Keratinocyte (primary cell): ENCODE data around the gene LRRC39.

Experiments used
- CTCF ChIP-seq, 3 experiments: IDR thresholded peaks in 1 of 3; conservative IDR thresholded peaks in 1 of 3; optimal IDR thresholded peaks in 1 of 3; 2 replicates in 2 of 3; 3 replicates in 1 of 3; pipeline versions ENCODE3 to v1.5.1; 2011; ENCODE audit warnings: low read length in 3 of 3, mild to moderate bottlenecking in 3 of 3, moderate library complexity in 2 of 3, control low read depth in 1 of 3, inconsistent platforms in 1 of 3; ENCODE audit not compliant: insufficient read depth in 2 of 3; ENCODE audit errors: extremely low read depth in 1 of 3
- EZH2 ChIP-seq: IDR thresholded peaks from one replicate; pipeline ENCODE4 v1.6.1; 2012; ENCODE audit warnings: inconsistent platforms, mild to moderate bottlenecking, low read length, moderate library complexity

GRCh38 chr1:100131623-100132022 lies 46.4 kb downstream of the LRRC39 start:
- TF ChIP-seq CTCF (optimal IDR thresholded peaks at IDR 0.05 in 1 of 3, IDR thresholded peaks at IDR 0.05 in 1 of 3, conservative IDR thresholded peaks at IDR 0.05 in 1 of 3; ENCODE audit: extremely low read depth in 1 of 3, insufficient read depth in 2 of 3, low read length in 3 of 3) (no peak), EZH2 (no peak)
